Loucy (cell line): ENCODE measurements around the gene NMNAT2.

Source experiments
- H2AFZ ChIP-seq: fragments of 200-600 bp; sonication (generic); 2 replicates; pipeline ENCODE4 v1.6.0; 2016; ENCODE audit warnings: antibody characterized with exemption, mild to moderate bottlenecking, low read length, moderate library complexity
- H3F3A ChIP-seq: fragments of 200-600 bp; 2 replicates; pipeline ENCODE4 v1.6.0; 2016; ENCODE audit warnings: antibody characterized with exemption, low read depth, mild to moderate bottlenecking
- H3K27me3 ChIP-seq: fragments of 200-600 bp; sonication (generic); 2 replicates; pipeline ENCODE4 v1.6.1; 2014; ENCODE audit warnings: low read length, mild to moderate bottlenecking; ENCODE audit not compliant: insufficient read depth, poor library complexity, severe bottlenecking
- H3K36me3 ChIP-seq: fragments of 200-600 bp; sonication (generic); 2 replicates; pipeline ENCODE4 v1.6.1; 2016; ENCODE audit warnings: low read length; ENCODE audit not compliant: insufficient read depth
- H3K4me1 ChIP-seq: fragments of 200-600 bp; sonication (generic); 2 replicates; pipeline ENCODE4 v1.5.1; 2014; ENCODE audit warnings: low read length, mild to moderate bottlenecking; ENCODE audit not compliant: insufficient read depth, poor library complexity, severe bottlenecking
- H3K4me2 ChIP-seq: fragments of 200-600 bp; sonication (generic); 2 replicates; pipeline ENCODE4 v1.6.0; 2014; ENCODE audit warnings: antibody characterized with exemption, low read length, low read depth, mild to moderate bottlenecking; ENCODE audit not compliant: poor library complexity, severe bottlenecking
- H3K4me3 ChIP-seq: fragments of 200-600 bp; sonication (generic); 2 replicates; pipeline ENCODE4 v1.5.1; 2014; ENCODE audit warnings: low read length, mild to moderate bottlenecking, mixed read lengths; ENCODE audit not compliant: poor library complexity, severe bottlenecking
- H3K79me2 ChIP-seq: fragments of 200-600 bp; sonication (generic); 2 replicates; pipeline ENCODE4 v1.6.1; 2014; ENCODE audit warnings: low read length; ENCODE audit not compliant: insufficient read depth
- H3K9ac ChIP-seq: fragments of 200-600 bp; sonication (generic); 2 replicates; pipeline ENCODE4 v1.6.0; 2014; ENCODE audit warnings: mild to moderate bottlenecking, low read depth, low read length, moderate library complexity; ENCODE audit not compliant: poor library complexity, severe bottlenecking
- H3K9me2 ChIP-seq: fragments of 200-600 bp; sonication (generic); replicated peaks from 2 replicates; pipeline ENCODE4 v1.6.1; 2016; ENCODE audit warnings: low read depth, low read length, mixed read lengths
- H3K9me3 ChIP-seq: fragments of 200-600 bp; sonication (generic); 2 replicates; pipeline ENCODE4 v1.6.1; 2014; ENCODE audit warnings: mild to moderate bottlenecking, antibody characterized with exemption, low read length, low read depth; ENCODE audit not compliant: insufficient read depth
- H4K20me1 ChIP-seq: fragments of 200-600 bp; sonication (generic); 2 replicates; pipeline ENCODE4 v1.6.0; 2014; ENCODE audit warnings: antibody characterized with exemption, low read length, mild to moderate bottlenecking; ENCODE audit not compliant: insufficient read depth, poor library complexity, severe bottlenecking
- EZH2phosphoT487 ChIP-seq: fragments of 200-600 bp; IDR thresholded peaks from 2 replicates; pipeline ENCODE4 v1.6.1; 2018; ENCODE audit warnings: antibody characterized with exemption, mild to moderate bottlenecking, moderate library complexity, borderline replicate concordance
- TF ChIP-seq, protein P1 (sequence below): fragments of 200-600 bp; sonication (generic); conservative IDR thresholded peaks from 2 replicates; pipeline ENCODE4 v1.5.1; 2014; ENCODE audit warnings: mild to moderate bottlenecking, antibody characterized with exemption, low read length

Gene NMNAT2

DNA sequence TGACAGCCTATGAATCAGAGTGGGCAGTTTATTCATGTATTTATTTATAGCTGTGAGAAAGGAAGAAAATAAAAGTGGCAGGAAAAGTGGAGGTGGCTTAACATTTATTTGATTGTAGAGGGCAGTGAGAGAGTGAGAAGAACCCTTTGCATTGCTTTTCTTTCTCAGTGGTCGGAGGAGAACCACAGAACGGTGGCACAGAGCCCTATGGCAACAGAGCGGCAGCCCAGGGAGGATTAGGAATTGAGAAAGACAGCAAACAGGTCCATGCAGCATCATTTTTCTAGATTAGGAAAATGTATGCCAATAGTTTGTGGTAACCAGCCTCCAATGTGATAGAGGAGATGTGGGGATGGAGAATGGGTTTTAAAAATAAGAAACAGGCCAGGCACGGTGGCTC, 53.1 kb downstream of the NMNAT2 start:
- Histone ChIP-seq H3K4me3 (no peak overlapping the region), H3K9ac (no peak overlapping the region), H3F3A (no peaks in the 10 kb centered on the region), H3K27me3 (no peaks in the 10 kb centered on the region), H3K4me1 (no peaks in the 10 kb centered on the region), H3K9me3 (no peaks in the 10 kb centered on the region), H3K36me3 (no peaks in the 10 kb centered on the region), H3K4me2 (no peak overlapping the region), H3K79me2 (no peaks in the 10 kb centered on the region), H2AFZ (no peak overlapping the region), H3K9me2 (no peaks in the 10 kb centered on the region), H4K20me1 (no peaks in the 10 kb centered on the region)
- TF ChIP-seq, protein P1, sequence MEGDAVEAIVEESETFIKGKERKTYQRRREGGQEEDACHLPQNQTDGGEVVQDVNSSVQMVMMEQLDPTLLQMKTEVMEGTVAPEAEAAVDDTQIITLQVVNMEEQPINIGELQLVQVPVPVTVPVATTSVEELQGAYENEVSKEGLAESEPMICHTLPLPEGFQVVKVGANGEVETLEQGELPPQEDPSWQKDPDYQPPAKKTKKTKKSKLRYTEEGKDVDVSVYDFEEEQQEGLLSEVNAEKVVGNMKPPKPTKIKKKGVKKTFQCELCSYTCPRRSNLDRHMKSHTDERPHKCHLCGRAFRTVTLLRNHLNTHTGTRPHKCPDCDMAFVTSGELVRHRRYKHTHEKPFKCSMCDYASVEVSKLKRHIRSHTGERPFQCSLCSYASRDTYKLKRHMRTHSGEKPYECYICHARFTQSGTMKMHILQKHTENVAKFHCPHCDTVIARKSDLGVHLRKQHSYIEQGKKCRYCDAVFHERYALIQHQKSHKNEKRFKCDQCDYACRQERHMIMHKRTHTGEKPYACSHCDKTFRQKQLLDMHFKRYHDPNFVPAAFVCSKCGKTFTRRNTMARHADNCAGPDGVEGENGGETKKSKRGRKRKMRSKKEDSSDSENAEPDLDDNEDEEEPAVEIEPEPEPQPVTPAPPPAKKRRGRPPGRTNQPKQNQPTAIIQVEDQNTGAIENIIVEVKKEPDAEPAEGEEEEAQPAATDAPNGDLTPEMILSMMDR = no peak
- no peak for TF ChIP-seq EZH2phosphoT487

DNA sequence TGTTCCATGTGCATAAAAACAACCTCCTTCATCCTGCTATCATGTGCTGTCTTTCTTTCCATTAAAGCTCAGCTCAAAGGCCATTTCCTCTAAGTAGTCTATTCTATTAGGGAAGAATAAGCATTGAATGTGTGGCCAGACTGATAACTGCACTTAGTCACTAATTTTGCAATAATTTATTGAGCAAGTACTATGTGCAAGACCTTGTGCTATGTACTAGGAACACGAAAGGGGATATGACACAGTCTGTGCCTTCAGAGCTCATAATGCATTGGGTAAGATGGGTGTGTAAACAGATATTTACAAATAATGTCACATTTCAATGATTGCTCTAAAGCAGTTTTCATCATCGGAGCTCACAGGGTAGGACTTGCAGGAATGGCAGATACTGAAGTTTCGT, 54.2 kb downstream of the NMNAT2 start:
- no peaks in the 10 kb centered on the region for H3K36me3 ChIP-seq
- H3K9me2 ChIP-seq = no peaks in the 10 kb centered on the region
- no peak overlapping the region for H3K9ac ChIP-seq
- H3F3A ChIP-seq = no peaks in the 10 kb centered on the region
- no peak overlapping the region for H2AFZ ChIP-seq
- H3K9me3 ChIP-seq = no peaks in the 10 kb centered on the region
- H3K27me3 ChIP-seq = no peaks in the 10 kb centered on the region
- no peak overlapping the region for H3K4me3 ChIP-seq
- no peaks in the 10 kb centered on the region for H4K20me1 ChIP-seq
- H3K79me2 ChIP-seq = no peaks in the 10 kb centered on the region
- H3K4me2 ChIP-seq = no peak overlapping the region
- H3K4me1 ChIP-seq = no peaks in the 10 kb centered on the region
- TF ChIP-seq, protein P1 = no peak
- TF ChIP-seq EZH2phosphoT487 = no peak

GRCh38 chr1:183361081-183361480, 57.1 kb downstream of the NMNAT2 start:
- no peaks in the 10 kb centered on the region for H3K4me1 ChIP-seq
- H4K20me1 ChIP-seq = no peaks in the 10 kb centered on the region
- H3K9me2 ChIP-seq = no peaks in the 10 kb centered on the region
- H3K27me3 ChIP-seq = no peaks in the 10 kb centered on the region
- H3K79me2 ChIP-seq = no peaks in the 10 kb centered on the region
- no peak overlapping the region for H2AFZ ChIP-seq
- H3F3A ChIP-seq = no peaks in the 10 kb centered on the region
- H3K9ac ChIP-seq = no peak overlapping the region
- H3K4me2 ChIP-seq = no peak overlapping the region
- TF ChIP-seq, protein P1 = no peak
- no peak for TF ChIP-seq EZH2phosphoT487
- H3K9me3 ChIP-seq = no peaks in the 10 kb centered on the region
- H3K36me3 ChIP-seq = no peaks in the 10 kb centered on the region
- no peak overlapping the region for H3K4me3 ChIP-seq
